IPS-18a (cell line): ENCODE data around the gene NGF.

Experiments used
- H3K27ac ChIP-seq: one replicate; pipeline ENCODE4 v1.5.1; 2013; ENCODE audit warnings: low read length
- H3K27me3 ChIP-seq: one replicate; pipeline ENCODE4 v1.6.1; 2013; ENCODE audit warnings: mild to moderate bottlenecking, low read length; ENCODE audit not compliant: control insufficient read depth, insufficient read depth
- H3K36me3 ChIP-seq: one replicate; pipeline ENCODE4 v1.6.1; 2013; ENCODE audit warnings: low read depth, low read length; ENCODE audit not compliant: control insufficient read depth
- H3K4me1 ChIP-seq: one replicate; pipeline ENCODE4 v1.6.1; 2013; ENCODE audit warnings: low read depth, low read length; ENCODE audit not compliant: control insufficient read depth
- H3K4me3 ChIP-seq: one replicate; pipeline ENCODE4 v1.5.1; 2013; ENCODE audit warnings: low read length
- H3K9ac ChIP-seq: one replicate; pipeline ENCODE4 v1.6.1; 2013; ENCODE audit warnings: mild to moderate bottlenecking, low read length, moderate library complexity
- H3K9me3 ChIP-seq: one replicate; pipeline ENCODE4 v1.6.1; 2013; ENCODE audit warnings: low read depth, low read length; ENCODE audit not compliant: control insufficient read depth

NGF gene

GRCh38 chr1:115245227-115245626, 92.8 kb downstream of the NGF start:
- H3K9me3 ChIP-seq: peaks cover 3% of the 10 kb centered on the region

GRCh38 chr1:115242543-115242942, 95.5 kb downstream of the NGF start:
- H3K27ac ChIP-seq: no peak overlapping the region
- no peaks in the 10 kb centered on the region for H3K36me3 ChIP-seq

More at GRCh38 chr1:115245227-115245626, 92.8 kb downstream of the NGF start:
- Histone ChIP-seq H3K27me3 (no peaks in the 10 kb centered on the region), H3K4me3 (no peak overlapping the region), H3K27ac (no peak overlapping the region), H3K36me3 (no peaks in the 10 kb centered on the region), H3K4me1 (no peaks in the 10 kb centered on the region), H3K9ac (no peak overlapping the region)

GRCh38 chr1:115241309-115241708, 96.7 kb downstream of the NGF start:
- H3K9ac ChIP-seq: no peak overlapping the region
- H3K27ac ChIP-seq: no peak overlapping the region
- no peaks in the 10 kb centered on the region for H3K4me1 ChIP-seq
- H3K36me3 ChIP-seq: no peaks in the 10 kb centered on the region
- H3K9me3 ChIP-seq: peaks cover 3% of the 10 kb centered on the region
- H3K27me3 ChIP-seq: no peaks in the 10 kb centered on the region
- no peak overlapping the region for H3K4me3 ChIP-seq

More at GRCh38 chr1:115242543-115242942, 95.5 kb downstream of the NGF start:
- peaks cover 3% of the 10 kb centered on the region for H3K9me3 ChIP-seq
- no peak overlapping the region for H3K9ac ChIP-seq
- no peaks in the 10 kb centered on the region for H3K27me3 ChIP-seq
- no peaks in the 10 kb centered on the region for H3K4me1 ChIP-seq
- H3K4me3 ChIP-seq: no peak overlapping the region

- Histone ChIP-seq H3K4me1 (no peaks in the 10 kb centered on the region), H3K9ac (no peak overlapping the region), H3K4me3 (no peak overlapping the region), H3K9me3 (no peaks in the 10 kb centered on the region), H3K27me3 (no peaks in the 10 kb centered on the region), H3K36me3 (no peaks in the 10 kb centered on the region), H3K27ac (no peak overlapping the region)
Observed at GRCh38 chr1:115240297-115240696, 97.8 kb downstream of the NGF start.

GRCh38 chr1:115239426-115239825, 98.6 kb downstream of the NGF start:
- no peaks in the 10 kb centered on the region for H3K36me3 ChIP-seq
- no peak overlapping the region for H3K27ac ChIP-seq
- no peaks in the 10 kb centered on the region for H3K27me3 ChIP-seq
- no peak overlapping the region for H3K9ac ChIP-seq
- H3K4me3 ChIP-seq: no peak overlapping the region
- no peaks in the 10 kb centered on the region for H3K4me1 ChIP-seq
- H3K9me3 ChIP-seq: no peaks in the 10 kb centered on the region

- H3K9ac ChIP-seq: no peak overlapping the region
- no peaks in the 10 kb centered on the region for H3K27me3 ChIP-seq
- no peaks in the 10 kb centered on the region for H3K4me1 ChIP-seq
- no peaks in the 10 kb centered on the region for H3K9me3 ChIP-seq
- H3K36me3 ChIP-seq: no peaks in the 10 kb centered on the region
- H3K4me3 ChIP-seq: no peak overlapping the region
- H3K27ac ChIP-seq: no peak overlapping the region
Observed at GRCh38 chr1:115239148-115239422, 99.0 kb downstream of the NGF start.

- no peak overlapping the region for H3K4me3 ChIP-seq
- no peaks in the 10 kb centered on the region for H3K36me3 ChIP-seq
- no peaks in the 10 kb centered on the region for H3K27me3 ChIP-seq
- no peaks in the 10 kb centered on the region for H3K9me3 ChIP-seq
- no peak overlapping the region for H3K9ac ChIP-seq
- no peaks in the 10 kb centered on the region for H3K4me1 ChIP-seq
- no peak overlapping the region for H3K27ac ChIP-seq
Observed at GRCh38 chr1:115238336-115239147, 99.5 kb downstream of the NGF start.

- H3K36me3 ChIP-seq: no peaks in the 10 kb centered on the region
Observed at GRCh38 chr1:115237507-115237906, 100.5 kb downstream of the NGF start.

GRCh38 chr1:115237023-115237422, 101.0 kb downstream of the NGF start:
- Histone ChIP-seq H3K9me3 (no peaks in the 10 kb centered on the region), H3K27ac (no peak overlapping the region), H3K4me3 (no peak overlapping the region), H3K9ac (no peak overlapping the region), H3K27me3 (no peaks in the 10 kb centered on the region), H3K36me3 (no peaks in the 10 kb centered on the region), H3K4me1 (no peaks in the 10 kb centered on the region)

More at GRCh38 chr1:115237507-115237906, 100.5 kb downstream of the NGF start:
- Histone ChIP-seq H3K4me3 (no peak overlapping the region), H3K9ac (no peak overlapping the region), H3K4me1 (no peaks in the 10 kb centered on the region), H3K9me3 (no peaks in the 10 kb centered on the region), H3K27ac (no peak overlapping the region), H3K27me3 (no peaks in the 10 kb centered on the region)
